GM10248 (cell line): ENCODE results near the gene ICAM5.

ENCODE experiments used
- CTCF ChIA-PET: fragments of 300-600 bp; sonication (Branson Sonifier 250); formaldehyde crosslinking; extraction: SDS; loops from one replicate; lab custom pipeline; 2021; ENCODE audit warnings: antibody characterized with exemption; lab: Yijun Ruan, JAX
- POLR2A ChIA-PET: fragments of 350-650 bp; sonication (Branson Sonifier 250); formaldehyde crosslinking; extraction: SDS; loops from one replicate; lab custom pipeline; 2020; ENCODE audit warnings: antibody characterized with exemption; lab: Yijun Ruan, JAX
- DNase-seq: peaks from one replicate; pipeline ENCODE4 v3.0.0; 2012; ENCODE audit errors: extremely low spot score
- CTCF ChIP-seq: IDR thresholded peaks from 2 replicates; pipeline ENCODE4 v1.5.1; 2012; ENCODE audit warnings: mild to moderate bottlenecking, low read depth; ENCODE audit errors: extremely low read depth, missing control alignments, control extremely low read depth

ICAM5 gene

GRCh38 chr19:10284960-10285278, 4.8 kb upstream of the ICAM5 start:
- TF ChIP-seq CTCF: no peak
- CTCF ChIA-PET: interaction anchor here (1.5 to 6.3 kb wide), 4 partner anchors 14 to 109 kb away, joined by 3 to 54 read pairs (median 12); partner anchors contain the start of gene ICAM1
- DNase-seq: no peak
- POLR2A ChIA-PET: interaction anchor here (0.6 to 3.9 kb wide), 4 partner anchors 11 to 33 kb away, joined by 3 to 18 read pairs (median 4); partner anchors contain the start of gene ICAM1

GRCh38 chr19:10285393-10285792, 4.4 kb upstream of the ICAM5 start:
- DNase-seq: no peak
- POLR2A ChIA-PET: interaction anchor here (1.8 to 3.9 kb wide), 2 partner anchors 9 to 14 kb away, joined by 9 to 18 read pairs; partner anchors contain the start of gene ICAM1
- TF ChIP-seq CTCF: no peak
- CTCF ChIA-PET: interaction anchor here (0.6 to 6.3 kb wide), 6 partner anchors 15 to 108 kb away, joined by 3 to 54 read pairs (median 6); partner anchors contain the start of gene ICAM1

GRCh38 chr19:10286803-10287737, 2.7 kb upstream of the ICAM5 start, which contains the start of gene ICAM4:
Gene ICAM4, plus strand, starts transcription at chr19:10286955. Its CDS starts 58 bp downstream, at chr19:10287013.
- POLR2A ChIA-PET: interaction anchor here (0.5 to 4.0 kb wide), 4 partner anchors 10 to 145 kb away, joined by 3 to 84 read pairs (median 7); partner anchors contain the start of gene ICAM1
- CTCF ChIA-PET: interaction anchor here (1.2 to 6.3 kb wide), 7 partner anchors 9 to 129 kb away, joined by 4 to 54 read pairs (median 7); partner anchors contain the start of gene ICAM1
- TF ChIP-seq CTCF: no peak
- DNase-seq: peak; percentile 59

- CTCF ChIA-PET: interaction anchor here (0.6 to 6.3 kb wide), 14 partner anchors 10 to 129 kb away, joined by 3 to 54 read pairs (median 5); partner anchors contain the start of genes ICAM1 and RAVER1
- DNase-seq: peak; percentile 78
- POLR2A ChIA-PET: interaction anchor here (1.0 to 4.0 kb wide), 6 partner anchors 8 to 92 kb away, joined by 3 to 84 read pairs (median 7); partner anchors contain the start of genes ICAM1, RAVER1 and TYK2
Measured at GRCh38 chr19:10288662-10289166, 1.0 kb upstream of the ICAM5 start.

GRCh38 chr19:10289167-10289835, 451 bp upstream of the ICAM5 start:
- ChIA-PET CTCF (interaction anchor here (0.6 to 6.3 kb wide), 14 partner anchors 9 to 128 kb away, joined by 3 to 54 read pairs (median 4); partner anchors contain the start of genes ICAM1, RAVER1 and S1PR2), POLR2A (interaction anchor here (1.0 to 4.0 kb wide), 7 partner anchors 9 to 91 kb away, joined by 3 to 84 read pairs (median 6); partner anchors contain the start of genes ICAM1, RAVER1 and TYK2)
- TF ChIP-seq CTCF: no peak
- peak; percentile 61 for DNase-seq

More at GRCh38 chr19:10288662-10289166, 1.0 kb upstream of the ICAM5 start:
- no peak for TF ChIP-seq CTCF
